Putamen (tissue), 1 donor: ENCODE results near the gene ERAP2.
"Not testable (repeated sequence)": the region's sequence is repeated elsewhere in the genome, so short reads cannot be mapped to it uniquely, and the experiment has no call there.

Experiments used
- DNase-seq: peaks from one replicate; pipeline ENCODE4 v3.0.0-alpha.2; 2016; ENCODE audit warnings: low spot score

Gene ERAP2

DNA sequence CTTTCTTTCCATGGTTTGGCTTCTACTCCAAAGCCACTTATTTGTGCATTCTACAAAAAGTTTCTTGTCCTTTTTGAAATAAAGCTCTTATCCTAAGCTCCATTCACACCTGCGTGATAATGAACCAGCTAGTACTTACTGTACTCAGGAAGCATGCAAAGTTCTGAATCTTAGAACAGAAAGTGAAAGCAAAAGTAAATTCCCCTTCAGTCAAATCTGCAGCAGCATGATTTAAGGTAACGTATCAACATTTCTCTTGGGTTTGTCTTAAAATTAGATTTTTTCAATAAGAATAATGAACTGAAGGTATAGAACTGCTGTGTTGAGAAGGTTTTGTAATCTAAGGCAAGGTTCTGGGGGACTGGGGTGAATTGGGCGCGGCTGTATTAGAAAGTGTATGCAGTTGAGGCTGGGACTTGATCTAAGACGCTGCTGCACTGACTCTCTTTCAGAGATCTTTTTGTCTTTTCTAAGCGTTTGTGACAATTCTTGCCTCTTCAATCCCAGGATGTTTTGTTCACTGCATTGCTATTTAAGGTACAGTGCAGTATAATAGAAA, at the start of gene ERAP2:
TSS of gene ERAP2 (plus strand) at position 209 of the 559 bp plus-strand sequence. CDS start 3,186 bp downstream, outside the sequence.
- peak; percentile 41 for DNase-seq

- no peak for DNase-seq
Observed at GRCh38 chr5:96829297-96829696, 47.0 kb upstream of the ERAP2 start.

DNA sequence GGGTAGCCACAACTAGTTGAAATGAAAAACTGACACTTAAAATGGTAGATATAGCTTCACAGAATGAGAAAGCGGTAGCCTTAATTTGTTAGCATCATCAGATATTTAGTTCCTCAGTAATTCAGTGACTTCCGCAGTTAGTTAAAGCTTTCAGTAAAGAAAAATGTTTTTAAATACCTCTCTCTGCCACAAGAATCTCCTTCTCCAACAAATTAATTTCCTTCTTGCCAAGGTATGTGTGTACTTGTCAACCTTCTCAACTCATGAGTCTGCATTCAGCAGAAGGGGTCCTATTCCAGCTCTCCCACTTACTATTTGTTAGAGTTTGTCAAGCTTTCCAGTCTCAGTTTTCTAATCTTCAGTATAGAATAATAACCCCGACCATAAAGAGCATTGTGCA, 42.3 kb upstream of the ERAP2 start:
- DNase-seq, result no peak

- DNase-seq, result no peak
Observed at GRCh38 chr5:96835791-96836191, 40.5 kb upstream of the ERAP2 start.

- no peak for DNase-seq
Observed at GRCh38 chr5:96836817-96837216, 39.5 kb upstream of the ERAP2 start.

DNA sequence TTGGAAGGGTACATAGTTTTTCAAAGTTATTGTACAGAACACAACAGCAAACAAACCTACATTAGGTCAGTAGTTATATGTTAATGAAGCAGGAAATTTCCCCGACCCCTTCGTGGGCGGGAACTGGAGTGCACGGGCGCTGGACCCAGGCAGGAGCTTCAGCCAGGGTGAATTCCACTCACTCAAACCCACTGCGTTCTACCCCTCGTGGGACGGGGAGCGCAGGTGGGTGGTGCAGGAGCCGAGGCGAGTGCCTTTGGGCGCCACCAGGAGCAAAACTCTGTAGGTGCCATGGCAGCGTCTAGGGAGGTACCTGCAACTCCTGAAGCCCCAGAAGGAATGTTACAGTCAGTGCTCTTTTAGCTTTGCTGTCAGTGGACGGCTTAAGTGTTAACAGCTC, 39.0 kb upstream of the ERAP2 start:
- no peak for DNase-seq

GRCh38 chr5:96838201-96839070, 37.9 kb upstream of the ERAP2 start:
- no peak for DNase-seq

- no peak for DNase-seq
Observed at GRCh38 chr5:96839071-96839592, 37.2 kb upstream of the ERAP2 start.

- not testable (repeated sequence) for DNase-seq
Observed at GRCh38 chr5:96841931-96842330, 34.4 kb upstream of the ERAP2 start.

DNA sequence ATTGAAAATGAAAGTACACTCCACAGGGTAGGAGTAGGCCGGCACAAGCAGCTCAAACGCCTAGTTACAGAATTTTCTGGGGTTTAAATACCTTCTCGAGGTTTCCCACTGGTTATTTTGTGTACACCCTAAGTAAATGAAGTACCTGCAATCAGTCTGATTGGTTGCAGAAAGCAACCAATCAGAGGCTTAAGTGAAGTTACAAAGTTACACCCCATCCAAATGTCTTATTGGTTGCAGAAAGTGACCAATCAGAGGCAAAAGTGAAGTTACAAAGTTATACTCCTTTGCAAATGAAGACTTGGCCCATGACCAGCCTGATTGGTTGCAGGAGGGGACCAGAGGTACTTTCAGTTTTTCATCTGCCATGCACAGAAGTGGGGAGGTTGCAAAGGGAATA, 33.2 kb upstream of the ERAP2 start:
- DNase-seq, result no peak

DNA sequence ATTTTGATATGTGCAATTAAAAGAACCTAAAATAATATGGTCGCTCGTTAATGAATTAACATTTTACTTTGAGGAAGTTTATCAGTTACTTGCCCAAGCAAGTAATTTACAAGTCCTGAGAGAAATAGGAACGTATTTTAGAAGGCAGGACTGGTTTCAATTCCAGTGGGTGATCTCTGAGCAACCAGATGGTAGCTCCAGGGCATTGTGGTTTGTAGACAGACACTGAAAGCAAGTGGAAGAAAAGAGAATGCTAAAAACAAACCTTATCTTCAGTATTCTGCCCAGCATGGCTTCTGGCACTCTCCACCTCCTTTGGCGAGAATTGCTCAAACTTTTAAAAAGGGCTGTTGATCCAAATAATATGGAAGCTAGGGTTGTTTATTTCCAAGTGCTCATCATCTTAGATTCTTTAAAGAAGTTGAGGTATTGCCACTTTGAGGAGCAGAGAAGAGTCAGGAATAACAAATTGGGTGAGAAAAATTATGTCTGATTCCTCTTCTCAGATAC, 31.8 kb upstream of the ERAP2 start:
- no peak for DNase-seq

- DNase-seq, result no peak
Observed at GRCh38 chr5:96851312-96852062, 24.8 kb upstream of the ERAP2 start.

GRCh38 chr5:96852759-96853158, 23.5 kb upstream of the ERAP2 start:
- peak; percentile 42 for DNase-seq

DNA sequence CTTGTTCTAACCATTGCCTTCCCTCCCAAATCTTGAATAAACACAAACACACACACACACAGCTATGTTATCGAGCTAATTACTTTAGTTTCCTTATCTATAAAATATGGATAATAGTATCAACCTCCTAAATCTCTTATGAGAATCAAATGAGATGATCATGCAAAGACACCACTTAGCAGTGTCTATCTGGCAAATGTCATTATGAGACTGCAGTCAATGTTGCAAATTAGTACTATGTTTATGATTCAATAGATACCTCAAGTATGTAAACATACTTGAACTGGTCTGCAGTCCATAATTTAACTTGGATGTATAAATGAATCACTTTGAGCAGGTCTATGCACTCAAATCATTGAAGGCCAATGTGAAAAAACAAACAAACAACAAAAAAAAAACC, 22.2 kb upstream of the ERAP2 start:
- no peak for DNase-seq

DNA sequence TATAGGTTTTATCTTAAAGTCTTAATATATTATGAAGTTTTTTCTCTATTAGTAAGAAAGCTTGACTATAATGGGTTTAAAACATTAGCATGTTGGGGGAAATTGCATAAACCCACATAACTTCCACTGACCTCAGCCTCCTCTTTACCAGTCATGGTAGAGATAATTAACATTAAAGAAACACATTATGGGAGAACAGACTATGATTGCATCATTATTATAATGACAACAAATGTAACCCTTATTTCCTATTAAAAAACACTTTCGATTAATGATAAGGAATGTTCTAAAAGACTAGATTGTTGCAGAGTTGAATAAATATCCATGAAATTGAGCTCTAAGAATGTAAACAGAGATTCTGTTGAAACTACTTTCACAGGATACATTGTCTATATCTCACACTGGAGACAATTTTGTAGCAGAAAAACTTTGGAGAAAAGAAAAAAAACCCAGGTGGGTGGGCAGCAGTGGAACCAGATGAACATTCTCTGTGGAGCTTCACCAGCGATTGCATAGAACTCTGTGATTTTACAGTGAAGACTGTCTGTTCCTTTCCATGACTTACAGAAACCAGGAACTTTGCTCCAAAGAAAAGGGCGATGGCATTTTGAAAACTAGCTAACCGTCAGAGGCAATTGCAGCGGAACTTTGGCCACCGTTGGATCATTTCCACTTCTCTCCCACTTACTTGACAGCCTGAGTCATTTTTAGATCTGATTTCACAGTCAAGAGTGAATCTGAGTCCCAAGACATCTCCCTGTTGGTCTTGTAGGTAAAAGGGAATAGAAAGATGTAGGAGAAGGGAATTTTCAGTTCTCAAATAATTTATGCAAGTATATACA, 21.0 kb upstream of the ERAP2 start:
- no peak for DNase-seq

- DNase-seq, result no peak
Observed at GRCh38 chr5:96856371-96856770, 19.9 kb upstream of the ERAP2 start.

- DNase-seq, result no peak
Observed at GRCh38 chr5:96857454-96857853, 18.8 kb upstream of the ERAP2 start.

GRCh38 chr5:96857924-96858323, 18.4 kb upstream of the ERAP2 start:
- no peak for DNase-seq

- no peak for DNase-seq
Observed at GRCh38 chr5:96859375-96859774, 16.9 kb upstream of the ERAP2 start.

DNA sequence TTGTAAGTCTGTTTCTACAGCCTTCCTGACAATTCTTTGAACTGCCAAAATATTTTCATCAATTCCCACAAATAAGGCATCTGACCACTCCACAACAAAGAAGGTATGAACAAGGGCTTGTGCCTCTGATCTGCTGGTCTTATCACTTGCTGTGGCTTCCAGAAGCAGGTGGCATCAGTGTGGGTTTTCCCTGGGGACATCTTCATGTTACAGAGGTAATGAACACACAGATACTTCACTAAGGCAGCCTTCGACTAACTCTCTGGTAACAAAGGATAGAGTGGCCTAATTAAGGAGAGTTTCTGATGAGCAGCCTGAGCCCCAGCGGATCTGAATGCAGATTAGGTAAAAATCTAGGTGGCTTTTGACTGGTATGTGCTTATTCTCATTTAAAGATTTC, 15.2 kb upstream of the ERAP2 start:
- no peak for DNase-seq

DNA sequence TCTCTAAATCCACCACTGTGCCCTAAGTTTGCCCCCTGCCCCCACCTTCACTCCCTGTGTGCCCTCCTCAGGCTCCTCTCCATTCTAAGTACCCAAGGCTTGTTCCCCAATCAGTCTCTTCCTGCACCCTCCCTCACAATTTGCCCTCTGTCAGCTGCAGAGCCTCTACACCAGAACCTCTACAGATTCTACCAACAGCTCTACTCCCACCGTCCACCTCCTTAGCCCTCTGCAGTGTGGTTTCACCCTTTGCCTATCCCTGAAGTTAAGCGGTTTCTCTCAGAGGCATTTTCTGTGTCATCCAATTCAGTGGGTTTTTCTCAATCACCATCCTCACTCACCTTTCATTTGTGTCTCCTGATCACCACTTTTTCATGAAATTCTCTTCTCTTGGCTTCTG, 13.2 kb upstream of the ERAP2 start:
- no peak for DNase-seq
